Measurements from ENCODE around the gene CUBN. TPM values are rescaled to one million over a fixed set of nuclear protein-coding genes. Genes with fewer than 3 reads are reported as not detected.

The CUBN gene
- total RNA-seq, 4 donors from 2014 or later: 0.37 to 1.5 (median 1.1) TPM

DNA sequence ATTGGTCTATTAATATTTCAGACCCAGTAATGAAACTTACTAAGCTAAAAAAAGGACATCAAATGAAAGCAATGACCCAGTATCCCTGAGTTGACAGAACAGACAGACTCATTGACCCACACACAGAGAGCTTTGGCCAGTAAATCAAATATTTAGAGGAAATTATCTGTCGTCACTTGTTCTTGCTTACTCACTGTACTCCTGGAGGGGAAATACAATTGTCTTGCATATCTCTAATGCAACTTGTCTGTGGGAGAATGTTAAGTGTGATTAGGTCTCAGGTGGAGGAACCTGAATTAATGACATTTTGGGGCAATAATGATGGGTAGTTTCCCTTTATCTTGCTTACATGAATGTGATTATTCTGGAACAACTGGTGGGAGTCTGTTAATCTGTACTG, 80.4 kb downstream of the CUBN start:
- H3K9me3 ChIP-seq: peaks cover 0 to 7% of the 10 kb centered on the region in 2 donors
- no peak overlapping the region for H3K27ac ChIP-seq
- WGBS, 2 donors (ENCODE audit: low coverage in 1 of 2): 25 to 82% methylated on average over 1 of the region's 1 CpG
- no peaks in the 10 kb centered on the region for H3K27me3 ChIP-seq
- in situ Hi-C loops (cut with MboI; ENCODE audit: low pct_ligation_motif_present in 1 of 4, low pct_unique_long_range_greater_than_20kb in 1 of 4, low sequenced_read_pairs in 3 of 4): no loop called here
- H3K4me3 ChIP-seq: no peak overlapping the region
- no peak for DNase-seq
- no peaks in the 10 kb centered on the region for H3K36me3 ChIP-seq
- intact Hi-C loops (cut with DNase I; ENCODE audit: low total_unique reads): no loop called here
- H3K4me1 ChIP-seq: no peaks in the 10 kb centered on the region
- no peak for TF ChIP-seq EP300 (IDR thresholded peaks at IDR 0.05; ENCODE audit: low read depth)
- TF ChIP-seq, protein P1, sequence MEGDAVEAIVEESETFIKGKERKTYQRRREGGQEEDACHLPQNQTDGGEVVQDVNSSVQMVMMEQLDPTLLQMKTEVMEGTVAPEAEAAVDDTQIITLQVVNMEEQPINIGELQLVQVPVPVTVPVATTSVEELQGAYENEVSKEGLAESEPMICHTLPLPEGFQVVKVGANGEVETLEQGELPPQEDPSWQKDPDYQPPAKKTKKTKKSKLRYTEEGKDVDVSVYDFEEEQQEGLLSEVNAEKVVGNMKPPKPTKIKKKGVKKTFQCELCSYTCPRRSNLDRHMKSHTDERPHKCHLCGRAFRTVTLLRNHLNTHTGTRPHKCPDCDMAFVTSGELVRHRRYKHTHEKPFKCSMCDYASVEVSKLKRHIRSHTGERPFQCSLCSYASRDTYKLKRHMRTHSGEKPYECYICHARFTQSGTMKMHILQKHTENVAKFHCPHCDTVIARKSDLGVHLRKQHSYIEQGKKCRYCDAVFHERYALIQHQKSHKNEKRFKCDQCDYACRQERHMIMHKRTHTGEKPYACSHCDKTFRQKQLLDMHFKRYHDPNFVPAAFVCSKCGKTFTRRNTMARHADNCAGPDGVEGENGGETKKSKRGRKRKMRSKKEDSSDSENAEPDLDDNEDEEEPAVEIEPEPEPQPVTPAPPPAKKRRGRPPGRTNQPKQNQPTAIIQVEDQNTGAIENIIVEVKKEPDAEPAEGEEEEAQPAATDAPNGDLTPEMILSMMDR (IDR thresholded peaks at IDR 0.05): no peak
- TF ChIP-seq POLR2AphosphoS5 (IDR thresholded peaks at IDR 0.05): no peak
- TF ChIP-seq POLR2A (IDR thresholded peaks at IDR 0.05): no peak

DNA sequence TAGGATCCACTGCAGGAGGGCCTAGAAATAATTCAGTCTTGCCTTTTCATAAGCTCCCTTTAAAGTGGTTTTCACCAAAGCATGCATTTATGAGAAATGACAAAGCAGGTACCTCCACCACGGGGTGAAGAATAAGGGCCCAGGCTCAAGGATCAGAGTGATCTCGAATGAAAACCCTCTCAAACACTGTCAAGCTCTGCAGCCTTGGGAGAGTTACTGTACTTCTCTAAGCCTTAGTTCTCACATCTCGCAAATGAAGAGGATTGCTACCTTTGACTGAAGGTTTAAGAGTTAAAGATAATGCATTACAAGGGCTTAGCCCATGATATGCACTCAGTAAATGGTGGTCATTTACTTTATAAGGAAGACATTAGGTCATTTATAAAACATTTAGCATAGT, 81.7 kb downstream of the CUBN start:
- no peak overlapping the region for H3K4me3 ChIP-seq
- H3K9me3 ChIP-seq: peaks cover 0 to 7% of the 10 kb centered on the region in 2 donors
- 83 to 85% methylated on average over 3 of the region's 3 CpGs for WGBS, 2 donors (ENCODE audit: low coverage in 1 of 2)
- H3K27me3 ChIP-seq: no peaks in the 10 kb centered on the region
- TF ChIP-seq POLR2A (IDR thresholded peaks at IDR 0.05): no peak
- no peak for TF ChIP-seq POLR2AphosphoS5 (IDR thresholded peaks at IDR 0.05)
- TF ChIP-seq, protein P1 (IDR thresholded peaks at IDR 0.05): no peak
- no peak for TF ChIP-seq EP300 (IDR thresholded peaks at IDR 0.05; ENCODE audit: low read depth)
- in situ Hi-C loops (cut with MboI; ENCODE audit: low pct_ligation_motif_present in 1 of 4, low pct_unique_long_range_greater_than_20kb in 1 of 4, low sequenced_read_pairs in 3 of 4): no loop called here
- no peaks in the 10 kb centered on the region for H3K4me1 ChIP-seq
- intact Hi-C loops (cut with DNase I; ENCODE audit: low total_unique reads): no loop called here
- no peak for DNase-seq
- H3K27ac ChIP-seq: no peak overlapping the region
- no peaks in the 10 kb centered on the region for H3K36me3 ChIP-seq

DNA sequence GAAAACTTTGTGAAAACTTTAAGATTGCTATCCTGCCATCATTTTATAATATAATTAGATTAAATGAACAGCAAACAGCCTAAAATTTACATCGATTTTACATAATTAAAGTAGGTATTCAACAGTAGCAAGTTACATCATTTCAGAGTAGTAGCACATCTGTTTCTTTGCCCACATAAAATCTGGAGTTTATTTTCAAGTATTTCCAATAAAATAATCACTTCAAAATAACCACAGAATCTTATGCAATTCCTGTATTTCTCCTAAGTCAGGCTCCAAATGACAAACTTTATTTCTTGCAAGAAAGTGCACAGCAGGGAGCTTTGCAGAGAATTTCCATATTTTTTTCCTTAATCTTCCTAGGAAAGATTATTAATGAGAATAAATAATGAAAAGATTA, 82.6 kb downstream of the CUBN start:
- WGBS, 2 donors (ENCODE audit: low coverage in 1 of 2): 70 to 92% methylated on average over 1 of the region's 1 CpG

DNA sequence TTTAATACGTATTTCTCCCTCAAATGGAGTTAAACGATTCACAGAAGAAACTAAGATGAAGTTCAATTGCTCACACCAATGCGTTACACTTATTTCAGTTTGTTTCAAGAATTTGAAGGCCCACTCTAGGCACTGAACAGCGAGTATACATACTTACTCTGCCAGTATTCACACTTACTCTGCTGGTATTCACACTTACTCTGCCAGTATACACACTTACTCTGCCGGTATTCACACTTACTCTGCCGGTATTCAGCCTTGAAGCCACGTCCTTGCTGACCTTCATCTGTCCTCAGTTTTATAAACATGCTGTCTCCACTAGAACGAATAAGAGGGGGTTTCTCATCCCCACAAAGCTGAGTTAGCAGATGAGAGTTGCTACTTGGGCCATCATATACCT, 86.0 kb downstream of the CUBN start:
- in situ Hi-C loops (cut with MboI; ENCODE audit: low pct_ligation_motif_present in 1 of 4, low pct_unique_long_range_greater_than_20kb in 1 of 4, low sequenced_read_pairs in 3 of 4) (no loop called here), intact Hi-C loops (cut with DNase I; ENCODE audit: low total_unique reads) (no loop called here)
- TF ChIP-seq POLR2A (IDR thresholded peaks at IDR 0.05): no peak
- TF ChIP-seq, protein P1 (IDR thresholded peaks at IDR 0.05): no peak
- TF ChIP-seq EP300 (IDR thresholded peaks at IDR 0.05; ENCODE audit: low read depth): no peak
- TF ChIP-seq POLR2AphosphoS5 (IDR thresholded peaks at IDR 0.05): no peak
- WGBS, 2 donors (ENCODE audit: low coverage in 1 of 2): 82 to 88% methylated on average over 8 of the region's 8 CpGs
- H3K27me3 ChIP-seq: no peaks in the 10 kb centered on the region
- no peak overlapping the region for H3K4me3 ChIP-seq
- no peaks in the 10 kb centered on the region for H3K9me3 ChIP-seq
- H3K27ac ChIP-seq: no peak overlapping the region
- H3K4me1 ChIP-seq: no peaks in the 10 kb centered on the region
- no peaks in the 10 kb centered on the region for H3K36me3 ChIP-seq
- no peak for DNase-seq

More for the DNA sequence above, 82.6 kb downstream of the CUBN start:
- TF ChIP-seq POLR2AphosphoS5 (IDR thresholded peaks at IDR 0.05) (no peak), POLR2A (IDR thresholded peaks at IDR 0.05) (no peak)
- TF ChIP-seq, protein P1 (IDR thresholded peaks at IDR 0.05): no peak
- Histone ChIP-seq H3K36me3 (no peaks in the 10 kb centered on the region), H3K4me3 (no peak overlapping the region), H3K9me3 (peaks cover 0 to 7% of the 10 kb centered on the region in 2 donors), H3K27me3 (no peaks in the 10 kb centered on the region), H3K27ac (no peak overlapping the region), H3K4me1 (no peaks in the 10 kb centered on the region)
- in situ Hi-C loops (cut with MboI; ENCODE audit: low pct_ligation_motif_present in 1 of 4, low pct_unique_long_range_greater_than_20kb in 1 of 4, low sequenced_read_pairs in 3 of 4) (no loop called here), intact Hi-C loops (cut with DNase I; ENCODE audit: low total_unique reads) (no loop called here)
- no peak for DNase-seq

Measured in transverse colon (tissue), 4 donors.